NCI-H774 (cell line): ENCODE measurements around the gene RNLS.

Source experiments
- DNase-seq: peaks from one replicate; lab custom pipeline; 2025; lab: John Stamatoyannopoulos, UW

The RNLS gene

GRCh38 chr10:88551246-88551645, 31.9 kb downstream of the RNLS start:
- no peak for DNase-seq

- DNase-seq, result no peak
Measured at GRCh38 chr10:88546497-88546896, 36.6 kb downstream of the RNLS start.

GRCh38 chr10:88545359-88545758, 37.8 kb downstream of the RNLS start:
- no peak for DNase-seq

- DNase-seq, result no peak
Measured at GRCh38 chr10:88544140-88544870, 38.8 kb downstream of the RNLS start.

GRCh38 chr10:88542522-88542921, 40.6 kb downstream of the RNLS start:
- no peak for DNase-seq

- no peak for DNase-seq
Measured at GRCh38 chr10:88541116-88541626, 41.9 kb downstream of the RNLS start.

- no peak for DNase-seq
Measured at GRCh38 chr10:88540351-88540750, 42.8 kb downstream of the RNLS start.

- no peak for DNase-seq
Measured at GRCh38 chr10:88538048-88538447, 45.1 kb downstream of the RNLS start.

GRCh38 chr10:88537322-88537721, 45.8 kb downstream of the RNLS start:
- DNase-seq, result no peak

GRCh38 chr10:88536437-88536836, 46.7 kb downstream of the RNLS start:
- DNase-seq, result no peak

- no peak for DNase-seq
Measured at GRCh38 chr10:88534072-88534665, 48.9 kb downstream of the RNLS start.

- DNase-seq, result no peak
Measured at GRCh38 chr10:88531392-88532052, 51.6 kb downstream of the RNLS start.

- no peak for DNase-seq
Measured at GRCh38 chr10:88530629-88531391, 52.3 kb downstream of the RNLS start.

- DNase-seq, result no peak
Measured at GRCh38 chr10:88530093-88530492, 53.0 kb downstream of the RNLS start.

- DNase-seq, result no peak
Measured at GRCh38 chr10:88528806-88529570, 54.1 kb downstream of the RNLS start.

GRCh38 chr10:88528201-88528600, 54.9 kb downstream of the RNLS start:
- DNase-seq, result no peak

- DNase-seq, result no peak
Measured at GRCh38 chr10:88527245-88527644, 55.9 kb downstream of the RNLS start.

GRCh38 chr10:88526501-88527105, 56.5 kb downstream of the RNLS start:
- DNase-seq, result no peak

- DNase-seq, result no peak
Measured at GRCh38 chr10:88525371-88526069, 57.6 kb downstream of the RNLS start.

GRCh38 chr10:88523739-88524400, 59.2 kb downstream of the RNLS start:
- DNase-seq, result no peak
